ENCODE data around the gene DCAF6.

Gene DCAF6

GRCh38 chr1:168057921-168058320 lies 121.4 kb downstream of the DCAF6 start:
- DNase-seq (ENCODE audit: low spot score), result no peak
- no peak for TF ChIP-seq CTCF (IDR thresholded peaks at IDR 0.05; ENCODE audit: extremely low read depth, missing control alignments)

- no peak for TF ChIP-seq CTCF (IDR thresholded peaks at IDR 0.05; ENCODE audit: extremely low read depth, missing control alignments)
- no peak for DNase-seq (ENCODE audit: low spot score)
Measured at GRCh38 chr1:168064216-168064615, 127.7 kb downstream of the DCAF6 start.

GRCh38 chr1:168065506-168065905 lies 129.0 kb downstream of the DCAF6 start:
- no peak for DNase-seq (ENCODE audit: low spot score)
- TF ChIP-seq CTCF (IDR thresholded peaks at IDR 0.05; ENCODE audit: extremely low read depth, missing control alignments), result no peak

- TF ChIP-seq CTCF (IDR thresholded peaks at IDR 0.05; ENCODE audit: extremely low read depth, missing control alignments), result no peak
- DNase-seq (ENCODE audit: low spot score), result no peak
Measured at GRCh38 chr1:168069384-168069783, 132.9 kb downstream of the DCAF6 start.

GRCh38 chr1:168079761-168080160 lies 143.3 kb downstream of the DCAF6 start:
- no peak for TF ChIP-seq CTCF (IDR thresholded peaks at IDR 0.05; ENCODE audit: extremely low read depth, missing control alignments)
- DNase-seq (ENCODE audit: low spot score), result no peak

- TF ChIP-seq CTCF (IDR thresholded peaks at IDR 0.05; ENCODE audit: extremely low read depth, missing control alignments), result no peak
- no peak for DNase-seq (ENCODE audit: low spot score)
Measured at GRCh38 chr1:168081373-168082007, 145.0 kb downstream of the DCAF6 start.

- TF ChIP-seq CTCF (IDR thresholded peaks at IDR 0.05; ENCODE audit: extremely low read depth, missing control alignments), result peak; percentile 97
- peak; percentile 81 for DNase-seq (ENCODE audit: low spot score)
Measured at GRCh38 chr1:168082008-168082876, 145.8 kb downstream of the DCAF6 start.
